ENCODE measurements around the gene CYTH1. TPM values are rescaled to one million over a fixed set of nuclear protein-coding genes. Genes with fewer than 3 reads are reported as not detected.

The CYTH1 gene
- total RNA-seq, 1 experiment from 2014 or later = 20.0 TPM

DNA sequence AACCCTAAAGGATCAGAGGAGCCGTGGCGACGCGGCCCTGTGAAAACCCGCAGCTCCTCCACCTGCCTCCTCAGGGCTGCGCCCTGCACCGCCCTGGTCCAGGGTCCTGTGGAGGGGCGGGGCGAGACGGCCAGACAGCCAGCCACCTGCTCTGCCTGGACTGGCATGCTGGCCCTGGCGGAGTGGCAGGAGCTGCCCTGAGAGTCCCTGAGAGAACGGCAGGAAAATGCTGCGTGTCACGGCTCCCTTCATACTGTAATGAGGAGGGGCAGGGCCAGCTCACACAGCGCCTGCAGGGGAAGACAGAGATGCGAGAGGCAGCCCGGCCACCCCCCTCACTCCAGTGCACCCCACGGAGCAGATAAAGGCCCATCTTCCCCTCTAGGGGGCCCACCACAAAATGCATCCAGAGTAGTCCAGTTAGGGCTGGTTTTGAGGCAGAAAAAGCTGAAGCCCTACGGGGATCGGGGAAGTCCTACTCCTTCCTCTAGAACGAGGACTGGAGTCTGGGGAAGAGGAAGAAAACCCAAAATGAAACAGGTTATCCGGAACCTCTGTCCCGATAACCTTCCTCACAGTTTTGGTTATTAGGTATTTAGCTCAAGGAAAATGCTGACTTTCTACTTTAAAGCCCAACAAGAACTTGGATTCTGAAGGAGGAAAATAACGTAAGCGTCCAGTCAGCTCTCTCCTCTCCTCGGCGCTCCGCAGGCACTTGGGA is 107.3 kb downstream of the CYTH1 start (continued):
- TF ChIP-seq, protein P1, sequence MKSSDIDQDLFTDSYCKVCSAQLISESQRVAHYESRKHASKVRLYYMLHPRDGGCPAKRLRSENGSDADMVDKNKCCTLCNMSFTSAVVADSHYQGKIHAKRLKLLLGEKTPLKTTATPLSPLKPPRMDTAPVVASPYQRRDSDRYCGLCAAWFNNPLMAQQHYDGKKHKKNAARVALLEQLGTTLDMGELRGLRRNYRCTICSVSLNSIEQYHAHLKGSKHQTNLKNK (CRISPR knock-in tag; IDR thresholded peaks at IDR 0.05) = no peak
- TF ChIP-seq TCF7 (CRISPR knock-in tag; IDR thresholded peaks at IDR 0.05; ENCODE audit: low read depth) = no peak
- no peak for TF ChIP-seq JUN (CRISPR knock-in tag; IDR thresholded peaks at IDR 0.05)
- no peak for TF ChIP-seq ZNF219 (CRISPR knock-in tag; IDR thresholded peaks at IDR 0.05; ENCODE audit: borderline replicate concordance)

DNA sequence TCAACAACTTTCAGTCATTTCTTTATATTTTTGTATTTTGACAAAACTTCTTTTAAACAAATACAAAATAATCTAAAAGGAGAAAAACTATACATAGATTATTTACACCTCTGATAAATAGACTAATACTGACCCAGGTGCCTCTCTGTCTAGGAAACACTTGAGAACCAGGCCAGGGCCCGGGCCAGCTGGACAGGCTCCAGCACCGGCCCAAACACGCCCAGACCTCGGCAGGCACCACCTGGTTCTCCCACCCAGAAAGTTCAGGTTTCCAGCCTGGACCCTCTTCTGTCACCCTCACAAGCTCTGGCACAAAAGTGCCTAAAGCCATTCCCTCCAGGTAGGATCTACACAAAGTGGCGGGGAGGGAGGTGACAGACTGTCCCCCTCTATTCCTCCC is 107.9 kb downstream of the CYTH1 start:
- no peak for DNase-seq (ENCODE audit: low spot score)
- TF ChIP-seq GTF2I (CRISPR knock-in tag; conservative IDR thresholded peaks at IDR 0.05) (no peak), SMAD3 (CRISPR knock-in tag; IDR thresholded peaks at IDR 0.05; ENCODE audit: borderline replicate concordance) (no peak), RORB (CRISPR knock-in tag; IDR thresholded peaks at IDR 0.05) (no peak), NR3C1 (CRISPR knock-in tag; conservative IDR thresholded peaks at IDR 0.05; ENCODE audit: low read depth) (no peak), TCF7 (CRISPR knock-in tag; IDR thresholded peaks at IDR 0.05; ENCODE audit: low read depth) (no peak), MXD4 (CRISPR knock-in tag; IDR thresholded peaks at IDR 0.05; ENCODE audit: borderline replicate concordance) (no peak), NFE2L1 (CRISPR knock-in tag; IDR thresholded peaks at IDR 0.05) (no peak)
- TF ChIP-seq, protein P2, sequence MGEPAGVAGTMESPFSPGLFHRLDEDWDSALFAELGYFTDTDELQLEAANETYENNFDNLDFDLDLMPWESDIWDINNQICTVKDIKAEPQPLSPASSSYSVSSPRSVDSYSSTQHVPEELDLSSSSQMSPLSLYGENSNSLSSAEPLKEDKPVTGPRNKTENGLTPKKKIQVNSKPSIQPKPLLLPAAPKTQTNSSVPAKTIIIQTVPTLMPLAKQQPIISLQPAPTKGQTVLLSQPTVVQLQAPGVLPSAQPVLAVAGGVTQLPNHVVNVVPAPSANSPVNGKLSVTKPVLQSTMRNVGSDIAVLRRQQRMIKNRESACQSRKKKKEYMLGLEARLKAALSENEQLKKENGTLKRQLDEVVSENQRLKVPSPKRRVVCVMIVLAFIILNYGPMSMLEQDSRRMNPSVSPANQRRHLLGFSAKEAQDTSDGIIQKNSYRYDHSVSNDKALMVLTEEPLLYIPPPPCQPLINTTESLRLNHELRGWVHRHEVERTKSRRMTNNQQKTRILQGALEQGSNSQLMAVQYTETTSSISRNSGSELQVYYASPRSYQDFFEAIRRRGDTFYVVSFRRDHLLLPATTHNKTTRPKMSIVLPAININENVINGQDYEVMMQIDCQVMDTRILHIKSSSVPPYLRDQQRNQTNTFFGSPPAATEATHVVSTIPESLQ (CRISPR knock-in tag; IDR thresholded peaks at IDR 0.05) = no peak
- TF ChIP-seq, protein P3, sequence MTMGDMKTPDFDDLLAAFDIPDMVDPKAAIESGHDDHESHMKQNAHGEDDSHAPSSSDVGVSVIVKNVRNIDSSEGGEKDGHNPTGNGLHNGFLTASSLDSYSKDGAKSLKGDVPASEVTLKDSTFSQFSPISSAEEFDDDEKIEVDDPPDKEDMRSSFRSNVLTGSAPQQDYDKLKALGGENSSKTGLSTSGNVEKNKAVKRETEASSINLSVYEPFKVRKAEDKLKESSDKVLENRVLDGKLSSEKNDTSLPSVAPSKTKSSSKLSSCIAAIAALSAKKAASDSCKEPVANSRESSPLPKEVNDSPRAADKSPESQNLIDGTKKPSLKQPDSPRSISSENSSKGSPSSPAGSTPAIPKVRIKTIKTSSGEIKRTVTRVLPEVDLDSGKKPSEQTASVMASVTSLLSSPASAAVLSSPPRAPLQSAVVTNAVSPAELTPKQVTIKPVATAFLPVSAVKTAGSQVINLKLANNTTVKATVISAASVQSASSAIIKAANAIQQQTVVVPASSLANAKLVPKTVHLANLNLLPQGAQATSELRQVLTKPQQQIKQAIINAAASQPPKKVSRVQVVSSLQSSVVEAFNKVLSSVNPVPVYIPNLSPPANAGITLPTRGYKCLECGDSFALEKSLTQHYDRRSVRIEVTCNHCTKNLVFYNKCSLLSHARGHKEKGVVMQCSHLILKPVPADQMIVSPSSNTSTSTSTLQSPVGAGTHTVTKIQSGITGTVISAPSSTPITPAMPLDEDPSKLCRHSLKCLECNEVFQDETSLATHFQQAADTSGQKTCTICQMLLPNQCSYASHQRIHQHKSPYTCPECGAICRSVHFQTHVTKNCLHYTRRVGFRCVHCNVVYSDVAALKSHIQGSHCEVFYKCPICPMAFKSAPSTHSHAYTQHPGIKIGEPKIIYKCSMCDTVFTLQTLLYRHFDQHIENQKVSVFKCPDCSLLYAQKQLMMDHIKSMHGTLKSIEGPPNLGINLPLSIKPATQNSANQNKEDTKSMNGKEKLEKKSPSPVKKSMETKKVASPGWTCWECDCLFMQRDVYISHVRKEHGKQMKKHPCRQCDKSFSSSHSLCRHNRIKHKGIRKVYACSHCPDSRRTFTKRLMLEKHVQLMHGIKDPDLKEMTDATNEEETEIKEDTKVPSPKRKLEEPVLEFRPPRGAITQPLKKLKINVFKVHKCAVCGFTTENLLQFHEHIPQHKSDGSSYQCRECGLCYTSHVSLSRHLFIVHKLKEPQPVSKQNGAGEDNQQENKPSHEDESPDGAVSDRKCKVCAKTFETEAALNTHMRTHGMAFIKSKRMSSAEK (CRISPR knock-in tag; IDR thresholded peaks at IDR 0.05; ENCODE audit: borderline replicate concordance) = no peak
- TF ChIP-seq, protein P4, sequence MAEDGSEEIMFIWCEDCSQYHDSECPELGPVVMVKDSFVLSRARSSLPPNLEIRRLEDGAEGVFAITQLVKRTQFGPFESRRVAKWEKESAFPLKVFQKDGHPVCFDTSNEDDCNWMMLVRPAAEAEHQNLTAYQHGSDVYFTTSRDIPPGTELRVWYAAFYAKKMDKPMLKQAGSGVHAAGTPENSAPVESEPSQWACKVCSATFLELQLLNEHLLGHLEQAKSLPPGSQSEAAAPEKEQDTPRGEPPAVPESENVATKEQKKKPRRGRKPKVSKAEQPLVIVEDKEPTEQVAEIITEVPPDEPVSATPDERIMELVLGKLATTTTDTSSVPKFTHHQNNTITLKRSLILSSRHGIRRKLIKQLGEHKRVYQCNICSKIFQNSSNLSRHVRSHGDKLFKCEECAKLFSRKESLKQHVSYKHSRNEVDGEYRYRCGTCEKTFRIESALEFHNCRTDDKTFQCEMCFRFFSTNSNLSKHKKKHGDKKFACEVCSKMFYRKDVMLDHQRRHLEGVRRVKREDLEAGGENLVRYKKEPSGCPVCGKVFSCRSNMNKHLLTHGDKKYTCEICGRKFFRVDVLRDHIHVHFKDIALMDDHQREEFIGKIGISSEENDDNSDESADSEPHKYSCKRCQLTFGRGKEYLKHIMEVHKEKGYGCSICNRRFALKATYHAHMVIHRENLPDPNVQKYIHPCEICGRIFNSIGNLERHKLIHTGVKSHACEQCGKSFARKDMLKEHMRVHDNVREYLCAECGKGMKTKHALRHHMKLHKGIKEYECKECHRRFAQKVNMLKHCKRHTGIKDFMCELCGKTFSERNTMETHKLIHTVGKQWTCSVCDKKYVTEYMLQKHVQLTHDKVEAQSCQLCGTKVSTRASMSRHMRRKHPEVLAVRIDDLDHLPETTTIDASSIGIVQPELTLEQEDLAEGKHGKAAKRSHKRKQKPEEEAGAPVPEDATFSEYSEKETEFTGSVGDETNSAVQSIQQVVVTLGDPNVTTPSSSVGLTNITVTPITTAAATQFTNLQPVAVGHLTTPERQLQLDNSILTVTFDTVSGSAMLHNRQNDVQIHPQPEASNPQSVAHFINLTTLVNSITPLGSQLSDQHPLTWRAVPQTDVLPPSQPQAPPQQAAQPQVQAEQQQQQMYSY (CRISPR knock-in tag; IDR thresholded peaks at IDR 0.05) = no peak
- Mint-ChIP-seq H3K4me3 (no peak overlapping the region), H3K27me3 (ENCODE audit: low read depth) (no peaks in the 10 kb centered on the region; the same call in 1 of the 2 replicates), H3K36me3 (peaks cover 11% of the 10 kb centered on the region; the same call in 1 of the 2 replicates), H3K4me1 (no peaks in the 10 kb centered on the region), H3K9me3 (peaks cover 12% of the 10 kb centered on the region), H3K27ac (peak overlapping the region; percentile 50; the same call in 1 of the 2 replicates)
- no peak for ATAC-seq
- CTCF ChIA-PET = interaction anchor here (0.8 to 1.5 kb wide), 8 partner anchors 9 to 177 kb away, joined by 3 to 8 read pairs (median 4); no protein-coding TSS in a partner anchor
- POLR2A ChIA-PET = interaction anchor here (0.9 kb wide), 1 partner anchor 192 kb away, joined by 4 read pairs; no protein-coding TSS in a partner anchor

All from WTC11 (cell line).